Astrocyte (in vitro differentiated cells and primary cell): ENCODE measurements around the gene TBC1D2. TPM values are rescaled to one million over a fixed set of nuclear protein-coding genes. Genes with fewer than 3 reads are reported as not detected.
"Not testable (repeated sequence)": the region's sequence is repeated elsewhere in the genome, so short reads cannot be mapped to it uniquely, and the experiment has no call there.

Experiments used
- DNase-seq: peaks from one replicate; pipeline ENCODE4 v3.0.0-alpha.2; 2010; ENCODE audit warnings: low read depth
- FAIRE-seq: peaks from 2 replicates; lab custom pipeline; 2011; peaks lifted over from hg19 to GRCh38; lab: Jason Lieb, UNC
- H2AFZ ChIP-seq: 2 replicates; pipeline ENCODE4 v1.6.0; 2012; ENCODE audit warnings: low read depth, low read length, inconsistent platforms
- H3K27ac ChIP-seq: 2 replicates; pipeline ENCODE4 v1.5.1; 2011; ENCODE audit warnings: low read depth, low read length, inconsistent platforms
- H3K27me3 ChIP-seq: 2 replicates; pipeline ENCODE4 v1.6.0; 2011; ENCODE audit warnings: low read length, inconsistent platforms; ENCODE audit not compliant: insufficient read depth
- H3K36me3 ChIP-seq: 2 replicates; pipeline ENCODE4 v1.5.1; 2011; ENCODE audit warnings: low read length, inconsistent platforms; ENCODE audit not compliant: insufficient read depth
- H3K4me1 ChIP-seq: 2 replicates; pipeline ENCODE4 v1.5.1; 2011; ENCODE audit warnings: low read length, inconsistent platforms; ENCODE audit not compliant: insufficient read depth
- H3K4me2 ChIP-seq: 2 replicates; pipeline ENCODE4 v1.6.0; 2012; ENCODE audit warnings: low read length, inconsistent platforms
- H3K4me3 ChIP-seq: 2 replicates; pipeline ENCODE4 v1.5.1; 2011; ENCODE audit warnings: low read depth, mild to moderate bottlenecking, low read length, inconsistent platforms; ENCODE audit not compliant: insufficient read depth
- H3K79me2 ChIP-seq: 2 replicates; pipeline ENCODE4 v1.6.0; 2012; ENCODE audit warnings: mild to moderate bottlenecking, low read length, inconsistent platforms; ENCODE audit not compliant: insufficient read depth
- H3K9ac ChIP-seq: 2 replicates; pipeline ENCODE4 v1.6.0; 2012; ENCODE audit warnings: mild to moderate bottlenecking, low read length, inconsistent platforms
- H3K9me3 ChIP-seq: 2 replicates; pipeline ENCODE4 v1.5.1; 2012; ENCODE audit warnings: low read depth, mild to moderate bottlenecking, low read length, inconsistent platforms; ENCODE audit not compliant: insufficient read depth
- H4K20me1 ChIP-seq: 2 replicates; pipeline ENCODE4 v1.6.0; 2012; ENCODE audit warnings: low read length, inconsistent platforms; ENCODE audit not compliant: insufficient read depth
- H3K27ac Mint-ChIP-seq: one replicate; pipeline ENCODE4 v1.8.0; 2021; ENCODE audit warnings: mild to moderate bottlenecking, mixed read lengths; ENCODE audit not compliant: unreplicated experiment
- H3K27me3 Mint-ChIP-seq: one replicate; pipeline ENCODE4 v1.8.0; 2021; ENCODE audit warnings: low read depth, mixed read lengths; ENCODE audit not compliant: unreplicated experiment
- H3K36me3 Mint-ChIP-seq: one replicate; pipeline ENCODE4 v1.8.0; 2021; ENCODE audit warnings: low read depth, mixed read lengths; ENCODE audit not compliant: unreplicated experiment
- H3K4me1 Mint-ChIP-seq: one replicate; pipeline ENCODE4 v1.8.0; 2021; ENCODE audit warnings: low read depth, mixed read lengths; ENCODE audit not compliant: unreplicated experiment
- H3K4me3 Mint-ChIP-seq: one replicate; pipeline ENCODE4 v1.8.0; 2021; ENCODE audit warnings: mild to moderate bottlenecking, moderate library complexity, mixed read lengths; ENCODE audit not compliant: unreplicated experiment
- H3K9me3 Mint-ChIP-seq: one replicate; pipeline ENCODE4 v1.8.0; 2021; ENCODE audit warnings: mild to moderate bottlenecking, mixed read lengths; ENCODE audit not compliant: unreplicated experiment
- CTCF ChIP-seq: IDR thresholded peaks from 2 replicates; pipeline ENCODE4 v1.5.1; 2011; ENCODE audit warnings: low read depth, mild to moderate bottlenecking, inconsistent platforms, low read length, moderate library complexity; ENCODE audit not compliant: insufficient read depth
- EZH2 ChIP-seq: IDR thresholded peaks from 2 replicates; pipeline ENCODE4 v1.6.1; 2012; ENCODE audit warnings: mild to moderate bottlenecking, low read length, inconsistent platforms; ENCODE audit not compliant: insufficient read depth
- total RNA-seq: library from RNA; stranded (reverse); gene quantifications from 2 replicates; pipeline ENCODE4 v1.2.1, GENCODE V29; 2021

The TBC1D2 gene
- total RNA-seq, 1 donor from 2014 or later: 9.6 TPM

DNA sequence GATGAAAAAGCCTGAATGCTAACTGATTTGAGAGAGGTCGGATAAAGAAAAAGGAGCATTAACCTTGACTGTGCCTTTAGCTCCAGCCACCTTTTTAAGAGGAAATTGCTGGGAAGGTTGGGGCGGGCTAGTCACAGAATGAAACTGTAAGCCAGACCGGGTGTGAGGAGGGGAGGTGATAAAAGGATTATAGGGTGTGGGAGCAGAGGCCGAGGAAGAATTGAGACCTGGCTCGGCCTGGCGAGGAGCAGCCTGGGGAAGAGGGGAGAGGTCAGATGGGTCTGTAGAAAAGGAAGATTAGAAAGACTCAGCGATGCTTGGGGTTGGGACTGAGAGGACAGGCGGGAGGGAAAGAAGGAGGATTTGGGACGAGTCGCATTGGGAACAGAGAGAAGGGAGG is 14.2 kb upstream of the TBC1D2 start:
- H3K4me1 ChIP-seq, H2AFZ ChIP-seq, H3K4me2 ChIP-seq, FAIRE-seq, H3K36me3 ChIP-seq, H3K4me3 Mint-ChIP-seq, H3K79me2 ChIP-seq, H3K27ac ChIP-seq, DNase-seq, H3K9me3 Mint-ChIP-seq, H3K4me3 ChIP-seq, H3K36me3 Mint-ChIP-seq, H4K20me1 ChIP-seq, H3K9me3 ChIP-seq, H3K27ac Mint-ChIP-seq, H3K9ac ChIP-seq, H3K27me3 ChIP-seq: not testable (repeated sequence)
- H3K27me3 Mint-ChIP-seq: peaks cover 16% of the 10 kb centered on the region
- peaks cover 19% of the 10 kb centered on the region for H3K4me1 Mint-ChIP-seq

DNA sequence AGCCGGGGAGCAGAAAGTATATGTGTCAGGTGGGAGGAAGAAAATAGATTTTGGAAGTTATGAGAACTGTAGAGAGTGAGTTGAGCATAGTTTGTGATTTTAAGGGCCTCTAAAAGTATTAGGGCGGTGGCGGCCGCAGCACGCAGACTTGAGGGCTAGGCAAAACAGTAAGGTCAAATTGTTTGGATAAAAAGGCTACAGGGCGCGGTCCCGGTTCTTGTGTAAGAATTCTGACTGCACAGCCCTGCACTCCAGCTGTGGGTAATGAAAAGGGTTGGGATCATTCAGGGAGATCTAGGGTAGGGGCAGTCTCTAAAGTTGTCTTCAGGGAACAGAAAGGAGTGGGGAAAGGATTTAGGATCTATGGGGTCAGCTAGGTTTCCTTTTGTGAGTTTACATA is 12.1 kb upstream of the TBC1D2 start:
- not testable (repeated sequence) for H3K4me3 ChIP-seq, H4K20me1 ChIP-seq, H2AFZ ChIP-seq, H3K9ac ChIP-seq, H3K27me3 ChIP-seq, H3K27ac ChIP-seq, H3K4me1 ChIP-seq, H3K4me2 ChIP-seq, H3K9me3 Mint-ChIP-seq, DNase-seq, H3K79me2 ChIP-seq, FAIRE-seq, H3K36me3 Mint-ChIP-seq, H3K4me3 Mint-ChIP-seq, H3K27ac Mint-ChIP-seq, H3K36me3 ChIP-seq, H3K9me3 ChIP-seq
- Mint-ChIP-seq H3K4me1 (peaks cover 25% of the 10 kb centered on the region), H3K27me3 (peaks cover 16% of the 10 kb centered on the region)

- Histone ChIP-seq H3K4me3 (no peak overlapping the region), H3K4me2 (no peak overlapping the region), H3K27me3 (no peaks in the 10 kb centered on the region), H3K27ac (no peak overlapping the region), H4K20me1 (no peaks in the 10 kb centered on the region), H3K9me3 (no peaks in the 10 kb centered on the region), H3K9ac (no peak overlapping the region), H3K79me2 (no peaks in the 10 kb centered on the region), H3K36me3 (no peaks in the 10 kb centered on the region), H2AFZ (no peak overlapping the region), H3K4me1 (no peaks in the 10 kb centered on the region)
- H3K27ac Mint-ChIP-seq: no peak overlapping the region
- no peaks in the 10 kb centered on the region for H3K9me3 Mint-ChIP-seq
- H3K27me3 Mint-ChIP-seq: peaks cover 13% of the 10 kb centered on the region
- peaks cover 19% of the 10 kb centered on the region for H3K4me1 Mint-ChIP-seq
- no peak overlapping the region for H3K4me3 Mint-ChIP-seq
- DNase-seq: no peak
- H3K36me3 Mint-ChIP-seq: no peaks in the 10 kb centered on the region
- TF ChIP-seq CTCF (no peak), EZH2 (no peak)
- FAIRE-seq: no peak
Measured at GRCh38 chr9:98264516-98264915, 9.1 kb upstream of the TBC1D2 start.
